Activated CD8-positive, alpha-beta memory T cell treated with anti-CD3 and anti-CD28 coated beads, Interleukin-2, amount 50 U/mL, for 24 hours (primary cell): ENCODE measurements around the gene ECE2.

Experiments used
- DNase-seq: peaks from one replicate; pipeline ENCODE4 v3.0.0-alpha.2; 2020; ENCODE audit errors: extremely low read depth

The ECE2 gene

DNA sequence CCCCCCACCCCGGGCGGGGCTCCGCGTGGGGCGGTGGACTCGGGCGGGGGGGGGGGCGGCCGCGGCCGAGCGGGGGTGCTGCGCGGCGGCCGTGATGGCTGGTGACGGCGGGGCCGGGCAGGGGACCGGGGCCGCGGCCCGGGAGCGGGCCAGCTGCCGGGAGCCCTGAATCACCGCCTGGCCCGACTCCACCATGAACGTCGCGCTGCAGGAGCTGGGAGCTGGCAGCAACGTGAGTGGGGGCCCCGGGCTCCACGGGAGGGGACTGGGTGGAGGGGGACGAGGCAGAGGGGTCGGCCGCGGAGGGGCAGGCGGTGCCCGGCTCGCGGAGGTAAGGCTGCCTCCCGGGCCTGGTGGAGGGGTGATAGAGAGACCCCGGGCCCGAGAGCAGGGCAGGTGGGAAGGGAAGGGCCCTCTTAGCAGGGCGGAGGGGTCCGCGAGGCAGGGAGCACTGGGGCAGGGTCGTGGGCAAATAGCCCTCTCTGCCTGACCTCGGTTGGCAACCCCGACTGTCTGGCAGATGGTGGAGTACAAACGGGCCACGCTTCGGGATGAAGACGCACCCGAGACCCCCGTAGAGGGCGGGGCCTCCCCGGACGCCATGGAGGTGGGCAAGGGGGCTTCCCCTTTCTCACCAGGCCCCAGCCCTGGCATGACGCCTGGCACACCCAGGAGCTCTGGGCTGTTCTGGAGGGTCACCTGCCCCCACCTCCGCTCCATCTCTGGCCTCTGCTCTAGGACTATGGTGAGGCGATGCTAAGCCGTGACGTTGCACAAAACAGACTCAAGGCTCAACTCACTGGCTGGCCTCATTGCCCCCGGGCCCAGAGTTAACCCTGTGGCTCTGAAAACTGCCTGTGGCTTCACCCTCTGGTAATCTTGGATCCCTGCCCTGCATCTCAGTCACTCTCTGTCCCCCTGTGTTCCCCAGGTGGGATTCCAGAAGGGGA, at the start of gene ECE2:
ECE2 (plus strand) TSS at position 62 of the 950 bp plus-strand sequence; CDS start at position 194, 132 bp downstream.
- DNase-seq = no peak

DNA sequence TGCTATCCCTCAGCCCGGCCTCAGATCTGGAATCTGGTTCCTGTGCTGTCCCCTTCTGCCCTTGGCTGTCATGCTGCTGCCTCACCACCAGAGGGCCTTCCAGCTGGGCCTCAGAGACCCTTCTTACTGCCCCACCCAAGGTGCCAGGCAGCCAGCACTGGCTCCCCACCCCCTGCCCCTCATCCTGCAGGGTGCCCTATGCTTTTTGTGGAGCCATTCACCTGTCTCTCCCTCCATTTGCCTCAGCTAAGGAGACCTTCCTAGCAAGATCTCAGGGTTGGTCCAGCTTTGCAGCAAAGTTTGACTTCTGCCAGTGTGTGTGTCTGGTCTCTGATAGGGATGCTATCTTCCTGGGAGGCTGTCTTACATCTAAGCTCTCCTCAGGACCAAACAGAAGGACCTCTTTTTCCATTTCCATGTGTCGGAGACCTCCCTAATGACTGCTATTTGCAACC, 48.3 kb upstream of the ECE2 start:
- peak; percentile 9 for DNase-seq

DNA sequence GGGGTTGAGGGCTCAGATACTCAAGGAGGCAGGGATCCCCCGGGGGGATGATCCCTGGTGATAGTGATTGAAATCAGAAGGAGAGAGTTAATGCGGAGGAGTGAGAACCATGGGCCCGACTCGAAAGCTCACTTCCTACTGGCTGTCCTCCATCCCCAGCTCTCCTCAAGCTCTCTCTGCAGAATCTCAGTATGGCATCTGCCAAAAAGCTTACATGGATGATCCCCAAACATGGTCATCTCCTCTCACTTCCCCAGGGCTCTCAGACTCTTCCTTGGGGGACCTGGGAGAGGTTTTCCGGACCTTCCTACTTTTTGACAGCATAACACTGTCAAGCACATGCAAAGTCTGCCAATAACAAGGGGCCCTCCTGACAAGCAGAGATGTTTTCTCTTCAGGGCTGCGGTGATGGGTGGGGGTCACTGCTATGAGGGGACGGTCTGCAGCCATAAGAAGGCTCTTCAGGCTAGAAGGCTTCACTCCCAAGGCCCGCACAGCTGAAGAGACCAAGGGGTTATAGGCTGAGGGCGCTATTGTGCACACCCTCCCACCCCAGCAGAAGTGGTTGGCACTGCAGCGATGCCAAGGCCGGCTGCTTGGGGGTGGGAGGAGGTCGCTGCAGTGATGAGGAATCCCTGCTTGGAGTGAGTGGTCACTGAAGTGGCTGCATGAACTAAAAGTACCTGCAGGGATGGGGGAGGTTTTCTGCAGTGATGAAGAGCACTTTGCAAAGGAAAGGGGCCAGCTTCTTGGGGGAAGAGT, 47.3 kb upstream of the ECE2 start:
- DNase-seq = no peak

DNA sequence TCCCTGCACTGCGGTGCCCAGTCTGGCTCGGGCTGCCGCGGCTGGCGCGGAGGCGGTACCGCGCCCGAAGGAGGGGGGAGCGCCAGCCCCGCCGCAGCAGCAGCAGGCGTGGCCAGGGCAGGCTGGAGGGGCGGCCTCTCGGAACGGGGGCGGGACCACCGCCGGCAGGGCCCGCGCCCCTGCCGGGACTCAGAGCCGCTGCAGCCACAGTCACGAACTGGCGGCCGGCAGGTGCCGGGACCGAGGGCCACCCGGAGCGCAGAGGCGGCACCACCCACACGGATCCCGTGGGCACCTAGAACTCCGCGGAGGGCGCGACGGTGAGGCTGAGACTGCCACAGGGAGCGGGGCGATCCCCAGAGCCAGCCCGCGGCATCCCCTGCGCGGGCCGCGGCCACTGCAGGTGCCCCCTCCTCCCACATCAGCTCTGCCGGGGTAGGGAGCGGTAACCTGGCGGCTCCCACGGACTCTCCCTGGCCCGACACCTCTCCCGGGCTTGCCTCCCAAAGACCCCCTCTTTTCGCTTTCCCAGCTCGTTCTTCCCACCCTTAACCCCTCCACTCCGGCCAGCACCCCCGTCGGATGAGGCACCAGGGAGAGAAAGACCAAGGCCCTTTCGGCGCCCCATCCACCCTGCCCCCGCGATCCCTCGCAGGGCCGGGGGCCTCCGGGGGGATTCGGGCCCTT, 46.3 kb upstream of the ECE2 start, which contains the start of gene VWA5B2:
VWA5B2 (plus strand) TSS at position 192 of the 687 bp plus-strand sequence. CDS start 944 bp downstream, outside the sequence.
- DNase-seq = peak; percentile 14

DNA sequence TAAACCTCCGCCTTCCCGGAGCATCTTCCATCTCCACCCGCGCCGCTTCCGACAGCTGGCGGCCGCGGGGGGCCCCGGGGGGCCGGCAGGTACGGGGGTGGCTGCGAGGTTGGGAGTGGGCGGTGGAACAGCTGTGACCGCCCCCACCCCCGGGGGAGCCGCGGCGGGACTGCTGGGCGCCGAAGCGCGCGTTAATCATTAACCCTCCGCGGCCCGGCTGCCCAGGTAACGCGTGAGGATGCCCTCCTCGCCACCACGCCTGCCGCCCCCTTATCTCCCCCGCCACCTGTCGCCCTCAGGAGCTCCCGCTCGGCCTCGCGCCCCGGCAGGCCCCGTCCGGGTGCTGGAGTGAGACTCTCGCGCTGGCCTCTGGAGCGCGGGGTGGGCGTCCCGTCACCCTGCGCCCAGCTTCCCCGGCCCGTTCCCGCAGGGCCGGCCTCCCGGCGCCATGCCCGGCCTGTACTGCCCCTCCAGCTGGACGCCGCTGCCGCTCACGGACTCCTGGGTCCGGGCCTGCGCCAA, 45.7 kb upstream of the ECE2 start:
- no peak for DNase-seq

DNA sequence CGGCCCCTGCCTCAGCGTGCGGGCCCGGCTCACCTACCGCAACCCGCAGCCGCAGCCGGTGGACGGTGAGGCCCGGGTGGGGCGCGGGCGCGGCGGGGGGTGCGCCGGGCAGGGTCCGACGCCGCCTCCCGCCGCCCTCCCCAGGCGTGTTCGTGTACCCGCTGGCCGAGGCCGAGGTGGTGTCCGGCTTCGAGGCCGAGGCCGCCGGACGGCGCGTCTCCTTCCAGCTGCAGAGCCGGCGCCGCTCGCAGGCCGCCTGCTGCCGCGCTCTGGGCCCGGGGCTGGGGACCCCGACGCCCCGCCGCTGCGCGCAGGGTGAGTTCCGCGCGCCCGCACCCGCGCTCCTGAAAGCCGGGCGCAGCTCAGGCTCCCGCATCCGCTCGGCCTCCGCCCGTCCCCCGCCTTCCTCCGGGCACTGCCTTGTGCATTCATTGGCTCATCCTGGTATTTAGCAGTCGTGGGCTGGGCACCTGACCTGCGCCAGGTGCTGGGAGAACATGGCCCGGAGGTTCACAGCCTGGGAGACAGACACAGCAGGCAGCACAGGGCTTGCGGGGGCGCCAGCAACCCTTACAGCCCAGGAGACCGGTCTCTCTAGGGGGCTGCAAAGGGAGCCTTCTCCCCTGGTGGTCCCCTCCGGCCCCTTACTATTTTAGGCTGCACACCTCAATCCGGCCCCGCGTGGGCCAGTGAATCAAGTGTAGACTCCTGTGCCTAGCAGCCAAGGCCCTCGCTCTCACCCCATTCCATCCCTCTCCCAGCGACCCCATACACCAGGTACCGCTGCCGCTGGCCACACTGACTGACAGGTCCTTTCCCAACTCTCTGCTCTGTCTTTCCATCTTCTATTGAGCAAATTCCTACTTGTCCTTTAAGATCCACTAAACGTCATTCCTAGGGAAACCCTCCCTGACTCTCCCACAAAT, 45.0 kb upstream of the ECE2 start:
- DNase-seq = no peak

DNA sequence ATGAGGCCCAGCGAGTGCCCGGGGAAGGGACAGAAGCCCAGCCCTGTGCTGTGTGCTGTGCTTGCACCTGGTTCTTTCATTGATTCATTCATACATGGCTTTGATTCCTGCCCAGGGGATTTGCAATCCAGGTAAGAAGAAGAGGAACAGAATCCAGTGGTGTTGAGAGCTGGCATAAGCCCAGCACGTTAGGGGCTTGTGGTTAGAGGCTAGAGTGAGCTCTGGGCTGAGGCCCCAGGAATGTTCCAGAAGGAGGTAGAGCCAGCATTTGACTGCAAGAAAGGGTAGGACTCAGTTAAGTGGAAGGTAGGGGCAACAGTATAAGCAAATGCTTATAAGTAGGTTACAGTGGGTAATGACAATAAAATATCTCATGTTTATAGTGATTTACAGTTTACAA, 44.2 kb upstream of the ECE2 start:
- no peak for DNase-seq

DNA sequence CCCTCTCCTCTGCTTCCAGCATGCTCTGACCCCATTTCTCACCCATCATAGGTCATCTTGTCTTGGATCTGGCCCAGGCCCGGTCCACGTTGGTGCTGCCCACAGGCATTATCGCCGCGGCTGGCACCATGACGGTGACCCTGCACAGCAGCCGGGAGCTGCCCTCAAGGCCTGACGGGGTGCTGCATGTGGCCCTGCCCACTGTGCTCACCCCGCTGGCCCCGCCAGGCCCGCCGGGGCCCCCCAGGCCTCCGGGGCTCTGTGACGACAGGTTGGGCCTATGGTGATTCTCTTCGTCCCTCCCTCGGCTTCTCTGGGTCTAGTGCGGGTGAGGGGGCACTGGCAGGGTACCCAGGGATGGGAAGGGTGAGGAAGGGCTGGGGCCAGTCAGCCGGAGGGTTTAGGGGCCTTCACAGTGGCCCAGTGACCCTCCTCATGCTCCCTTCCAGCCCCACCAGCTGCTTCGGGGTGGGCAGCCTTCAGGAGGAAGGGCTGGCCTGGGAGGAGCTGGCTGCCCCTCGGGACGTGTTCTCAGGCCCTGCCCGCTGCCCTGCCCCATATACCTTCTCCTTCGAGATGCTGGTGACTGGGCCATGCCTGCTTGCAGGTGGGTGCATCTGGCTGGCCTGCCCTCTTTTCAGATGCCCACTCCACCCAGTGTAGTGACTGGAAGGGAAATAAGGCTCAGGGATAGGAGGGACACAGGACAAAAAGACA, 42.5 kb upstream of the ECE2 start:
- no peak for DNase-seq

DNA sequence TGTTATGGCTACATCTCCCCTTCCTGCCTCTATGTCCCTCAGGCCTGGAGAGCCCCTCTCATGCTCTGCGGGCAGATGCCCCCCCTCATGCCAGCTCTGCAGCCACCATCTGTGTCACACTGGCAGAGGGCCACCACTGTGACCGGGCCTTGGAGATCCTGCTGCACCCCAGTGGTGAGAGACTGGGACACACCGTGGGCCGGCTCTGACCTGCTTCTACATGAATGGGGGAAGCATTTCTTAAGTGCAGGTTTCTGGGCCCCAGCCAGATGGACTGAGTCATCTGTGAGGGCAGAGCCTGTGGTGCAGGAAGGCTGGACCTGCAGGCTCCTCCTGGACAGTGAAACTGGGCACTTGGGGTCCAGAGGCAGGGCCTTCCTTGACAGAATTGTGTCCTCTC, 41.6 kb upstream of the ECE2 start:
- no peak for DNase-seq

DNA sequence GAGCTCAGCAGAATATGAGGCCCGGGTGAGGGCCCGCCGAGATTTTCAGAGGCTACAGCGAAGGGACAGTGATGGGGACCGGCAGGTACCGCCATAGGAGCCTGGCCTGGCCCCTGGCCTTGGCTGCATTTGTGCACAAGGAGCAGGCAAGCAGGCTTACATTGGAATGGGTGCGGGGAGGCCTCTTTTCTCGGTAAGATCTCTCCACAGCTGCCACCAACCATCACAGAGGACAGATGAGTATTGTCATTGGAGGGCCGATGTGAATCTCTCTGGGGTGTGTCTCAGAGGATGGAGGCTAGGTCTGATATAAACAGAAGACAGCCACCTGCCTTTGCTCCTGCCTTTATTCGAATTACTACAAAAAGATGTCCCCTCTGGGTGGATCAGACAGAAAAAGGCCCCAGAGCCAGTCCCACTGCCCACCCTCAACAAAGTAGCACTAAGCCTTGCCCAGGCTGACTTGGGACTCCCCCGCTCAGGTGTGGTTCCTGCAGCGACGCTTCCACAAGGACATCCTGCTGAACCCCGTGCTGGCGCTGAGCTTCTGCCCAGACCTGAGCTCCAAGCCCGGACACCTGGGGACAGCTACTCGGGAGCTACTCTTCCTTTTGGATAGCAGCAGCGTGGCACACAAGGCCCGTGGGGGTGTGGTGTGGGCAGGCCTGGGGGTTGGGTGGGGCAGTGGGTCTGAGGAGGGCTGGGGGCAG, 41.0 kb upstream of the ECE2 start:
- DNase-seq = no peak

DNA sequence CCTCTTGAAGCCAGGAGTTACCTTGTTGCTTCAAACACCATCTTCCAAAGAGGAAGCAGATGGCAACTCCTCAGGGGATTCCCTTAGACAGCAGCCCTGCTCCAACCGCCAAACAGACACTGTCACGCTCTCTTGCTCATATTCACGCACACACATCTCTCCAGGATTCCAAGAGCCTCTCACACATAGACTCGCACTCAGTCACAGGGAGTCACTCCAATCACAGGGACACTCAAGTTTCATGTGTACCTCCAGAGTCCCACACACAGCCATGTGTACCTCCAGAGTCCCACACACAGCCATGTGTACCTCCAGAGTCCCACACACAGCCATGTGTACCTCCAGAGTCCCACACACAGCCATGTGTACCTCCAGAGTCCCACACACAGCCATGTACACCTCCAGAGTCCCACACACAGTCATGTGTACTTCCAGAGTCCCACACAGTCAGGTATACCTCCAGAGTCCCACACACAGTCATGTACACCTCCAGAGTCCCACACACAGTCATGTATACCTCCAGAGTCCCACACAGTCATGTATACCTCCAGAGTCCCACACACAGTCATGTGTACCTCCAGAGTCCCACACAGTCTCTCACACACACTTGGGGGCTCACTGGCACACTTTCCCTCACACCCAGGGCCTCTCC, 40.3 kb upstream of the ECE2 start:
- DNase-seq = no peak

DNA sequence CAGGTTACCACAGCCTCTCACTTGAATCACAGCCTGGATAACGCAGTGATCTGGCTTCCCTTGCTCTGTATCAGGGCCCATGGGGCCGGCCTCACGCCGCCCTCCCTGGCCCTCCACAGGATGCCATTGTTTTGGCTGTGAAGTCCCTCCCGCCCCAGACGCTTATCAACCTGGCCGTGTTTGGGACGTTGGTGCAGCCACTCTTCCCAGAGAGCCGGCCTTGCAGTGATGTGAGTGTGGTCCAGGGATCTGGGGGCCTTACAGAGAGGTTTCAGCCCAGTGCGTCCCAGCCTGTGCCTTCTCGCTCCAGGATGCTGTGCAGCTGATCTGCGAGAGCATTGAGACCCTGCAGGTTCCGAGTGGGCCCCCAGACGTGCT, 39.8 kb upstream of the ECE2 start:
- DNase-seq = no peak

DNA sequence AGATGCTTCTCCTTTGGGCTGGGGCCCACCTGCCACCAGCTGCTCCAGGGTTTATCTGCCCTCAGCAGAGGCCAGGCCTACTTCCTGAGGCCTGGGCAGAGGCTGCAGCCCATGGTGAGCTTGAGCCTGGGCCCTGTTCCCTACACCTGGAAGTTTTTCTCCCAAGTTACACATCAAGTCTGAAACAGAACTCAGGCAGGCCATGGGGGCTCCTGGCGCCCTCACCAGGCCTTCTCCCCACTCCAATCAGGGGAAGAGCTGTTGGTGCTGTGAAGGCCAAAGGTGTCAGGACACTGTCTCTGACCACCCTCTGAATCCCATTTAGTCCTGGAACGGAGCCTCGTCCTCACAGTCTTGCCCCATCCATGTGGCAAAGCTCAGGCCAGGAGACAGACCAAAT, 39.2 kb upstream of the ECE2 start:
- DNase-seq = no peak

DNA sequence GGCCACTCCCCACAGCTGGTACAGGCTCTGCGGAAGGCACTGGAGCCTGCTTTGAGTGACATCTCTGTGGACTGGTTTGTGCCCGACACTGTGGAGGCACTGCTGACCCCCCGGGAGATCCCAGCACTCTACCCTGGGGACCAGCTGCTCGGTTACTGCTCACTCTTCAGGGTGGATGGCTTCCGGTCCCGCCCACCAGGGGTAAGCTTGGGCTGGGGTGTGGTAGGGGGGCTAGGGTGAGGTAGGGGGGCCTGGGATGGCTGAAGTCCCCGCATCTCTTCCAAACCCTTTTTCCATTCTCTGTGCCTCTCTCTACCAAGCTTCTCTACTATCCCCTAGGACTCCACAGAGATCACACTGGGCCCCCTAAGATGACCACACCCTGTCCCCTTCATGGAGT, 38.6 kb upstream of the ECE2 start:
- DNase-seq = no peak

DNA sequence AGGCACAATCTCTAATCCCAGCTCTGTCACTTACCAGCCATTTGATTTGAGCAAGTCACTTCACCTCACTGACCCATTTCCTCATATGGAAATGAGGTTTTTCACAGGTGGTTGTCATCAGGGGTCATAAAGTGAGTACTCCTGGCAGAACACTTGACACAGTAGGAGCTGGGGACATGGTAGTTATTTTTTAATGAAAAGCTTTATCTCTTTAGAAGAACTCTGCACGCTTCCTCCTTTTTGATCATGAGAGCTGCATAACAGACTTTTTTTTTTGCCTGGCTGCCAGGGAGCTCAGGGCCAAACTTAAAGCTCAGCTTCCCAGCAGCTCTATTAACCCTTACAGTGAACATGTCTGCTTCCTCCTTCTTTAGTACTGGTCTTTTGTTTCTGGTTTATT, 38.0 kb upstream of the ECE2 start:
- DNase-seq = no peak

DNA sequence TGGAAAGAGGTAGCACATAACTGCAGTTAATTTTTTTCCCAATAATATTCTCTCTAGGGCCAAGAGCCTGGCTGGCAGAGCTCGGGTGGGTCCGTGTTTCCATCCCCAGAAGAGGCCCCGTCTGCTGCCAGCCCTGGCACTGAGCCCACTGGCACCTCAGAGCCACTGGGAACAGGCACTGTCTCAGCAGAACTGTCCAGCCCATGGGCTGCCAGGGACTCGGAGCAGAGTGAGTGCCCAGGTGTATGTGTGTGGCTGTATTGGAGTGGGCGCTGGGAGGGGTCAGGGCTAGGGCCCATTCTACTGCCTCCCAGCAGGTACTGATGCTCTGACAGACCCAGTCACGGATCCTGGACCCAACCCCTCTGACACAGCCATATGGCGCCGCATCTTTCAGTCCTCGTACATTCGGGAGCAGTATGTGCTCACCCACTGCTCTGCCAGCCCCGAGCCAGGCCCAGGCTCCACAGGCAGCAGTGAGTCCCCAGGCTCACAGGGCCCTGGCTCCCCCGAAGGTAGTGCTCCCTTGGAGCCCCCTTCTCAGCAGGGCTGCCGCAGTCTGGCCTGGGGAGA, 37.5 kb upstream of the ECE2 start:
- DNase-seq = no peak

DNA sequence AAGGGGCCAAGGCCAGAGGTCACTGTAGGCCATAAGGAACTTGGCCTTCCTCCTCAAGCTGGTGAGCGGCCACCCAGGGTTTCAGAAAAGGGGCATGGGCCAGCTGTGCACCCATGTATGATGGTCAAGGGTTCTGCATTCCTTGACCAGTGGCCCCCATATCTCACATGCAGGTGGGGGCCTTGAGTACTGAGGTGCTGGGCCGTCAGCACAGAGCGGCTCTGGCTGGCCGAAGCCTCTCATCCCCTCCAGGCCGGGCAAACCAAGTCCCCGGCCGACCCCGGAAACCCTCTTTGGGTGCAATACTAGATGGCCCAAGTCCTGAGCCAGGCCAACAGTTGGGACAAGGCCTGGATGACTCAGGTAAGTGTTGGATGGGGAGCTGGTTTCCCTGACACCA, 36.6 kb upstream of the ECE2 start:
- no peak for DNase-seq

DNA sequence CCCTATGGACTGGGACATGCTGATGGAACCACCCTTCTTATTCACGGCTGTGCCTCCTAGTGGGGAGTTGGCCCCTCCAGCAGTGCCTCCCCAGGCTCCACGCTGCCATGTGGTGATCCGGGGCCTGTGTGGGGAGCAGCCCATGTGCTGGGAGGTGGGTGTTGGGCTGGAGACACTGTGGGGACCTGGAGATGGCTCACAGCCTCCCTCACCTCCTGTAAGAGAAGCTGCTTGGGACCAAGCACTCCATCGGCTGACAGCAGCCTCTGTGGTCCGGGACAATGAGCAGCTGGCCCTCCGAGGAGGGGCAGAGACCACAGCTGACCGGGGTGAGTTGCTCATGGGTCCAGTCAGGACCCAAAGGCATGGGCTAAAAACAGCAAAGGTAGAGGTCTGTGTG, 36.1 kb upstream of the ECE2 start:
- DNase-seq = no peak
